Mesendoderm (in vitro differentiated cells): ENCODE results near the gene TPR. TPM values are rescaled to one million over a fixed set of nuclear protein-coding genes. Genes with fewer than 3 reads are reported as not detected.

Experiments used
- DNase-seq: peaks from one replicate; pipeline ENCODE4 v3.0.0; 2013
- H2AK5ac ChIP-seq: 2 replicates; pipeline ENCODE4 v1.6.1; 2013; ENCODE audit warnings: low read length, inconsistent platforms
- H2BK120ac ChIP-seq: 2 replicates; pipeline ENCODE4 v1.6.1; 2013; ENCODE audit warnings: low read depth, mild to moderate bottlenecking, low read length, moderate library complexity, mixed read lengths
- H2BK15ac ChIP-seq: replicated peaks from 2 replicates; pipeline ENCODE4 v1.6.1; 2013; ENCODE audit warnings: low read depth, mild to moderate bottlenecking, moderate library complexity
- H2BK5ac ChIP-seq: 2 replicates; pipeline ENCODE4 v1.6.1; 2013; ENCODE audit warnings: low read length, inconsistent platforms
- H3K18ac ChIP-seq: 2 replicates; pipeline ENCODE4 v1.6.1; 2013; ENCODE audit warnings: mild to moderate bottlenecking, low read length, mixed read lengths
- H3K23ac ChIP-seq: one replicate; pipeline ENCODE4 v1.6.1; 2013; ENCODE audit warnings: low read length
- H3K27ac ChIP-seq: 2 replicates; pipeline ENCODE4 v1.5.1; 2013; ENCODE audit warnings: low read depth, mild to moderate bottlenecking, inconsistent platforms, low read length, moderate library complexity
- H3K27me3 ChIP-seq: 2 replicates; pipeline ENCODE4 v1.6.1; 2013; ENCODE audit warnings: low read length, control low read depth, mild to moderate bottlenecking, inconsistent platforms; ENCODE audit not compliant: insufficient read depth, poor library complexity
- H3K36me3 ChIP-seq: 2 replicates; pipeline ENCODE4 v1.6.1; 2013; ENCODE audit warnings: low read length, inconsistent platforms; ENCODE audit not compliant: control insufficient read depth, insufficient read depth
- H3K4ac ChIP-seq: one replicate; pipeline ENCODE4 v1.6.1; 2013; ENCODE audit warnings: low read depth, mild to moderate bottlenecking, low read length, moderate library complexity
- H3K4me1 ChIP-seq: 2 replicates; pipeline ENCODE4 v1.6.1; 2013; ENCODE audit warnings: low read depth, low read length, inconsistent platforms; ENCODE audit not compliant: control insufficient read depth
- H3K4me2 ChIP-seq: 2 replicates; pipeline ENCODE4 v1.6.1; 2013; ENCODE audit warnings: low read length
- H3K4me3 ChIP-seq: 2 replicates; pipeline ENCODE4 v1.5.1; 2013; ENCODE audit warnings: mild to moderate bottlenecking, low read length
- H3K56ac ChIP-seq: one replicate; pipeline ENCODE4 v1.6.1; 2013; ENCODE audit warnings: low read length
- H3K79me1 ChIP-seq: 2 replicates; pipeline ENCODE4 v1.6.1; 2013; ENCODE audit warnings: low read length, inconsistent platforms
- H3K79me2 ChIP-seq: 2 replicates; pipeline ENCODE4 v1.6.1; 2013; ENCODE audit warnings: mild to moderate bottlenecking, low read length; ENCODE audit not compliant: control insufficient read depth, insufficient read depth
- H3K9ac ChIP-seq: 2 replicates; pipeline ENCODE4 v1.6.1; 2013; ENCODE audit warnings: low read length, inconsistent platforms
- H4K5ac ChIP-seq: one replicate; pipeline ENCODE4 v1.6.1; 2013; ENCODE audit warnings: low read length
- H4K8ac ChIP-seq: one replicate; pipeline ENCODE4 v1.6.1; 2013; ENCODE audit warnings: low read depth, mild to moderate bottlenecking, control low read depth, low read length, moderate library complexity
- WGBS: extraction: QIAGEN DNeasy Blood & Tissue Kit; methylation state at CpG from one replicate; pipeline ENCODE4 v1.1.7; 2013; ENCODE audit warnings: low lambda C conversion rate, missing lambda C conversion rate; ENCODE audit not compliant: insufficient coverage; ENCODE audit errors: extremely low coverage; 5-methylcytosine and 5-hydroxymethylcytosine counted together
- polyA plus RNA-seq, 2 experiments: library from polyadenylated mRNA; stranded (reverse); fragments of 200-250 nt; gene quantifications; one replicate each; pipeline ENCODE4 v1.2.3, GENCODE V29; 2013

The TPR gene
- polyA plus RNA-seq (2013, experiment 1 of 2): 55.4 TPM
- polyA plus RNA-seq (2013, experiment 2 of 2): 52.7 TPM

GRCh38 chr1:186375152-186375928, at the start of gene TPR, which contains the start of gene ODR4:
Gene TPR (minus strand): TSS chr1:186375253. CDS start chr1:186375028, 225 bp downstream.
Gene ODR4 (plus strand): TSS chr1:186375838. CDS start chr1:186379786, 3,948 bp downstream.
- no peak within 1 kb of the TSS for H4K5ac ChIP-seq
- peak within 1 kb of the TSS; percentile 82 for H3K4me2 ChIP-seq

GRCh38 chr1:186424539-186424938, 49.5 kb upstream of the TPR start:
- Histone ChIP-seq H3K4ac (no peak overlapping the region), H3K4me3 (no peak overlapping the region), H3K23ac (no peak overlapping the region), H3K4me2 (no peak overlapping the region), H3K9ac (no peak overlapping the region), H3K56ac (no peak overlapping the region), H2AK5ac (no peak overlapping the region), H3K36me3 (no peaks in the 10 kb centered on the region), H2BK15ac (no peak overlapping the region), H3K79me2 (no peaks in the 10 kb centered on the region), H2BK5ac (no peak overlapping the region), H3K4me1 (no peaks in the 10 kb centered on the region), H4K5ac (no peak overlapping the region), H3K27ac (no peak overlapping the region), H3K79me1 (no peaks in the 10 kb centered on the region), H4K8ac (no peak overlapping the region), H2BK120ac (no peak overlapping the region), H3K18ac (no peak overlapping the region), H3K27me3 (no peaks in the 10 kb centered on the region)
- no CpG with 5 or more reads among the region's 2 CpGs for WGBS
- DNase-seq: no peak

More at GRCh38 chr1:186375152-186375928, at the start of gene TPR, which contains the start of gene ODR4:
- H3K56ac ChIP-seq: peak within 1 kb of the TSS; percentile 95
- H2BK15ac ChIP-seq: no peak within 1 kb of the TSS
- H3K27me3 ChIP-seq: no peaks in the 10 kb centered on the region
- peak within 1 kb of the TSS; percentile 91 for H3K9ac ChIP-seq
- H3K4me1 ChIP-seq: no peaks in the 10 kb centered on the region
- DNase-seq: peak; percentile 100
- peak within 1 kb of the TSS; percentile 85 for H3K18ac ChIP-seq
- no CpG with 5 or more reads among the region's 60 CpGs for WGBS
- peak within 1 kb of the TSS; percentile 98 for H3K27ac ChIP-seq
- H3K36me3 ChIP-seq: no peaks in the 10 kb centered on the region
- H2AK5ac ChIP-seq: no peak within 1 kb of the TSS
- H4K8ac ChIP-seq: no peak within 1 kb of the TSS
- peaks cover 29% of the 10 kb centered on the region for H3K79me2 ChIP-seq
- peak within 1 kb of the TSS; percentile 93 for H3K4me3 ChIP-seq
- no peak within 1 kb of the TSS for H3K23ac ChIP-seq
- H2BK5ac ChIP-seq: peak within 1 kb of the TSS; percentile 26
- H3K4ac ChIP-seq: no peak within 1 kb of the TSS
- peaks cover 2% of the 10 kb centered on the region for H3K79me1 ChIP-seq
- no peak within 1 kb of the TSS for H2BK120ac ChIP-seq

- Histone ChIP-seq H3K4me3 (no peak overlapping the region), H4K8ac (no peak overlapping the region), H3K27me3 (no peaks in the 10 kb centered on the region), H3K9ac (no peak overlapping the region), H2BK5ac (no peak overlapping the region), H3K36me3 (peaks cover 2% of the 10 kb centered on the region), H3K79me2 (no peaks in the 10 kb centered on the region), H3K23ac (no peak overlapping the region), H3K56ac (no peak overlapping the region), H3K27ac (no peak overlapping the region), H3K4me1 (no peaks in the 10 kb centered on the region), H2BK120ac (no peak overlapping the region), H2AK5ac (no peak overlapping the region), H3K4me2 (no peak overlapping the region), H3K79me1 (no peaks in the 10 kb centered on the region), H3K4ac (no peak overlapping the region), H3K18ac (no peak overlapping the region), H4K5ac (no peak overlapping the region), H2BK15ac (no peak overlapping the region)
- WGBS: no CpG with 5 or more reads among the region's 6 CpGs
- DNase-seq: no peak
Observed at GRCh38 chr1:186421446-186421845, 46.4 kb upstream of the TPR start.

- H3K18ac ChIP-seq: no peak overlapping the region
- H3K4ac ChIP-seq: no peak overlapping the region
- H3K79me1 ChIP-seq: no peaks in the 10 kb centered on the region
- no peaks in the 10 kb centered on the region for H3K27me3 ChIP-seq
- no peak overlapping the region for H3K4me3 ChIP-seq
- no peak overlapping the region for H2BK120ac ChIP-seq
- H4K8ac ChIP-seq: no peak overlapping the region
- H3K79me2 ChIP-seq: no peaks in the 10 kb centered on the region
- no peak overlapping the region for H4K5ac ChIP-seq
- no peak for DNase-seq
- H3K9ac ChIP-seq: no peak overlapping the region
- H2BK15ac ChIP-seq: no peak overlapping the region
- H3K36me3 ChIP-seq: peaks cover 2% of the 10 kb centered on the region
- H2BK5ac ChIP-seq: no peak overlapping the region
- H3K23ac ChIP-seq: no peak overlapping the region
- H3K4me1 ChIP-seq: no peaks in the 10 kb centered on the region
- H3K56ac ChIP-seq: no peak overlapping the region
- no peak overlapping the region for H3K4me2 ChIP-seq
- H3K27ac ChIP-seq: no peak overlapping the region
- H2AK5ac ChIP-seq: no peak overlapping the region
- no CpG with 5 or more reads among the region's 1 CpG for WGBS
Observed at GRCh38 chr1:186420923-186421322, 45.9 kb upstream of the TPR start.

- Histone ChIP-seq H4K5ac (no peak overlapping the region), H3K4me1 (no peaks in the 10 kb centered on the region), H3K4me3 (no peak overlapping the region), H2BK120ac (no peak overlapping the region), H3K4me2 (no peak overlapping the region), H3K79me2 (no peaks in the 10 kb centered on the region), H3K27me3 (no peaks in the 10 kb centered on the region), H3K79me1 (no peaks in the 10 kb centered on the region), H3K18ac (no peak overlapping the region), H3K23ac (no peak overlapping the region), H2AK5ac (no peak overlapping the region), H4K8ac (no peak overlapping the region), H3K36me3 (peaks cover 2% of the 10 kb centered on the region), H2BK15ac (no peak overlapping the region), H3K9ac (no peak overlapping the region), H3K27ac (no peak overlapping the region), H3K4ac (no peak overlapping the region), H2BK5ac (no peak overlapping the region), H3K56ac (no peak overlapping the region)
- no peak for DNase-seq
Observed at GRCh38 chr1:186420311-186420710, 45.3 kb upstream of the TPR start.
